Sigmoid colon (tissue), 7 donors: Measurements from ENCODE around the gene ZBTB1. TPM values are rescaled to one million over a fixed set of nuclear protein-coding genes. Genes with fewer than 3 reads are reported as not detected.

ENCODE experiments used
- DNase-seq: peaks from one replicate; pipeline ENCODE4 v3.0.0-alpha.2; 2019
- H3K27ac ChIP-seq, 4 donors: fragments of 200-600 bp; sonication (generic); one replicate each; pipeline ENCODE4 v1.5.1; 2016 to 2019; ENCODE audit warnings: mild to moderate bottlenecking in 1 of 4
- H3K27me3 ChIP-seq, 3 donors: fragments of 200-600 bp; sonication (generic); one replicate each; pipeline ENCODE4 v1.5.1; 2019; ENCODE audit warnings: mild to moderate bottlenecking in 1 of 3
- H3K36me3 ChIP-seq, 4 donors: fragments of 200-600 bp; sonication (generic); one replicate each; pipeline ENCODE4 v1.5.1; 2016 to 2019
- H3K4me1 ChIP-seq, 4 donors: fragments of 200-600 bp; sonication (generic); one replicate each; pipeline ENCODE4 v1.5.1; 2017 to 2019
- H3K4me3 ChIP-seq, 4 donors: fragments of 200-600 bp; sonication (generic); one replicate each; pipeline ENCODE4 v1.5.1; 2017 to 2019; ENCODE audit warnings: mild to moderate bottlenecking in 2 of 4, moderate library complexity in 1 of 4
- H3K9me3 ChIP-seq, 4 donors: fragments of 200-600 bp in 3 of 4; sonication (generic) in 3 of 4; one replicate each; pipeline versions ENCODE4 v1.5.1 to v1.6.1; 2013 to 2019
- CTCF ChIP-seq, 4 experiments: fragments of 450-650 bp in 3 of 4; fragments of 200-600 bp in 1 of 4; IDR thresholded peaks; one replicate each; pipeline ENCODE4 v1.5.1; 2016 to 2019; ENCODE audit warnings: antibody characterized with exemption in 4 of 4, mild to moderate bottlenecking in 3 of 4, moderate library complexity in 2 of 4
- EP300 ChIP-seq, 4 donors: sonication (generic); formaldehyde crosslinking; IDR thresholded peaks; one replicate each; pipeline ENCODE4 v1.6.1; 2017; ENCODE audit warnings: antibody characterized with exemption in 4 of 4
- POLR2A ChIP-seq, 2 donors: fragments of 450-650 bp; IDR thresholded peaks; one replicate each; pipeline ENCODE4 v1.6.1; 2016; ENCODE audit warnings: antibody characterized with exemption in 2 of 2, mild to moderate bottlenecking in 2 of 2, moderate library complexity in 2 of 2
- POLR2AphosphoS5 ChIP-seq, 4 donors: sonication (generic); formaldehyde crosslinking; IDR thresholded peaks; one replicate each; pipeline ENCODE4 v1.6.1; 2017; ENCODE audit warnings: antibody characterized with exemption in 4 of 4
- WGBS, 2 donors: extraction: QIAGEN DNeasy Blood & Tissue Kit; methylation state at CpG; one replicate each; pipeline ENCODE4 v1.1.7; 2013; 5-methylcytosine and 5-hydroxymethylcytosine counted together
- intact Hi-C: fragments of 100-400 bp; cut with DNase I; formaldehyde crosslinking; loops from one replicate; pipeline ENCODE4 v1.15.1; 2023
- polyA plus RNA-seq, 3 donors: library from polyadenylated mRNA; stranded (reverse); fragments of 200-250 nt; gene quantifications; one replicate each; pipeline ENCODE4 v1.2.3, GENCODE V29; 2013
- total RNA-seq, 4 donors: library from RNA; depleted of rRNA; stranded (reverse); fragments of >200 nt; gene quantifications; one replicate each; pipeline ENCODE4 v1.1.0, GENCODE V29; 2016
- donor health status: healthy with polysubstance abuse.
- donor health status: Bipolar disorder and iron deficiency.
- donor health status: healthy.

The ZBTB1 gene
- total and polyA plus RNA-seq, 7 donors, result 6.0 to 52.9 (median 37.2) TPM

GRCh38 chr14:64463873-64464272, 40.7 kb upstream of the ZBTB1 start:
- no peak for DNase-seq
- Histone ChIP-seq H3K27me3 (no peaks in the 10 kb centered on the region), H3K9me3 (no peaks in the 10 kb centered on the region), H3K27ac (no peak overlapping the region), H3K36me3 (no peaks in the 10 kb centered on the region), H3K4me1 (peaks cover 0 to 14% (median 6%) of the 10 kb centered on the region in 4 donors), H3K4me3 (no peak overlapping the region)
- TF ChIP-seq EP300 (IDR thresholded peaks at IDR 0.05) (no peak), CTCF (IDR thresholded peaks at IDR 0.05) (no peak), POLR2A (IDR thresholded peaks at IDR 0.05) (no peak), POLR2AphosphoS5 (IDR thresholded peaks at IDR 0.05) (no peak)
- intact Hi-C loops, result loop anchor here (10.0 kb wide), 1 partner anchor 119 kb away; no protein-coding TSS in a partner anchor
- WGBS, 2 donors, result 93% methylated on average over 6 of the region's 6 CpGs

GRCh38 chr14:64464651-64465050, 39.9 kb upstream of the ZBTB1 start:
- Histone ChIP-seq H3K9me3 (no peaks in the 10 kb centered on the region), H3K4me3 (peak overlapping the region; percentile 55 to 83 (median 74)), H3K27ac (peak overlapping the region in 2 of 4 donors; percentile 78 to 80), H3K4me1 (peaks cover 0 to 14% (median 6%) of the 10 kb centered on the region in 4 donors), H3K36me3 (no peaks in the 10 kb centered on the region), H3K27me3 (no peaks in the 10 kb centered on the region)
- no peak for DNase-seq
- no peak for TF ChIP-seq EP300 (IDR thresholded peaks at IDR 0.05)
- TF ChIP-seq CTCF (IDR thresholded peaks at IDR 0.05), result no peak
- TF ChIP-seq POLR2AphosphoS5 (IDR thresholded peaks at IDR 0.05), result no peak
- TF ChIP-seq POLR2A (IDR thresholded peaks at IDR 0.05), result no peak
- intact Hi-C loops, result loop anchor here (10.0 kb wide), 1 partner anchor 120 kb away; no protein-coding TSS in a partner anchor
- WGBS, 2 donors, result 4 to 10% methylated on average over 6 of the region's 6 CpGs

GRCh38 chr14:64465191-64465822, 39.3 kb upstream of the ZBTB1 start, which contains the start of gene AKAP5:
AKAP5 (plus strand) TSS chr14:64465499; CDS start chr14:64468395, 2,896 bp downstream.
- Histone ChIP-seq H3K4me3 (peak within 1 kb of the TSS; percentile 55 to 83 (median 74)), H3K27me3 (no peaks in the 10 kb centered on the region), H3K4me1 (peaks cover 0 to 14% (median 6%) of the 10 kb centered on the region in 4 donors), H3K27ac (peak within 1 kb of the TSS; percentile 72 to 80 (median 78)), H3K9me3 (no peaks in the 10 kb centered on the region), H3K36me3 (no peaks in the 10 kb centered on the region)
- DNase-seq, result no peak
- intact Hi-C loops, result loop anchor here (10.0 kb wide), 1 partner anchor 121 kb away; no protein-coding TSS in a partner anchor
- TF ChIP-seq POLR2AphosphoS5 (IDR thresholded peaks at IDR 0.05) (no peak), POLR2A (IDR thresholded peaks at IDR 0.05) (no peak), EP300 (IDR thresholded peaks at IDR 0.05) (no peak), CTCF (IDR thresholded peaks at IDR 0.05) (no peak)
- 0 to 1% methylated on average over 74 of the region's 74 CpGs for WGBS, 2 donors

GRCh38 chr14:64465831-64466554, 38.6 kb upstream of the ZBTB1 start:
- Histone ChIP-seq H3K4me3 (peak overlapping the region; percentile 55 to 83 (median 74)), H3K4me1 (peaks cover 0 to 14% (median 6%) of the 10 kb centered on the region in 4 donors), H3K27me3 (no peaks in the 10 kb centered on the region), H3K27ac (peak overlapping the region; percentile 72 to 80 (median 78)), H3K9me3 (no peaks in the 10 kb centered on the region), H3K36me3 (no peaks in the 10 kb centered on the region)
- intact Hi-C loops, result loop anchor here (2.0 to 10.0 kb wide), 2 partner anchors 37 to 121 kb away; partner anchors contain the start of gene ZBTB25
- no peak for DNase-seq
- 3 to 9% methylated on average over 15 of the region's 15 CpGs for WGBS, 2 donors
- TF ChIP-seq EP300 (IDR thresholded peaks at IDR 0.05), result no peak
- TF ChIP-seq CTCF (IDR thresholded peaks at IDR 0.05), result peak in 3 of 4 experiments; percentile 28 to 44 (median 32)
- TF ChIP-seq POLR2A (IDR thresholded peaks at IDR 0.05), result no peak
- peak in 1 of 4 donors; percentile 32 for TF ChIP-seq POLR2AphosphoS5 (IDR thresholded peaks at IDR 0.05)
